PFSK-1 (cell line): ENCODE results near the gene SCN2B. TPM values are rescaled to one million over a fixed set of nuclear protein-coding genes. Genes with fewer than 3 reads are reported as not detected.

Experiments used
- FOXP2 ChIP-seq: optimal IDR thresholded peaks from 2 replicates; pipeline ENCODE3; 2011; ENCODE audit warnings: borderline replicate concordance, control low read depth, inconsistent platforms; ENCODE audit not compliant: insufficient read depth; ENCODE audit errors: extremely low read length, extremely low read depth
- POLR2AphosphoS5 ChIP-seq: IDR thresholded peaks from 2 replicates; pipeline ENCODE4 v1.6.1; 2012; ENCODE audit warnings: low read depth, mild to moderate bottlenecking, control low read depth, low read length, moderate library complexity
- REST ChIP-seq, 2 experiments: IDR thresholded peaks; 2 replicates each; pipeline versions ENCODE4 v1.6.1 to v1.8.0; 2011 to 2012; ENCODE audit warnings: low read depth in 2 of 2, low read length in 2 of 2, control low read depth in 1 of 2, inconsistent platforms in 1 of 2, mild to moderate bottlenecking in 1 of 2, moderate library complexity in 1 of 2; ENCODE audit not compliant: insufficient read depth in 1 of 2
- SIN3A ChIP-seq: IDR thresholded peaks from 2 replicates; pipeline ENCODE4 v1.6.1; 2012; ENCODE audit warnings: mild to moderate bottlenecking, low read length, moderate library complexity, borderline replicate concordance; ENCODE audit not compliant: insufficient read depth
- TAF1 ChIP-seq: IDR thresholded peaks from 2 replicates; pipeline ENCODE4 v1.6.1; 2012; ENCODE audit warnings: low read length, control low read depth, borderline replicate concordance; ENCODE audit not compliant: insufficient read depth
- polyA plus RNA-seq: library from polyadenylated mRNA; unstranded; fragments of >200 nt; gene quantifications from one replicate; pipeline ENCODE4 v1.2.1, GENCODE V29; 2012; ENCODE audit warnings: low read depth, missing spikeins; ENCODE audit not compliant: insufficient read length

The SCN2B gene
- not detected for polyA plus RNA-seq

GRCh38 chr11:118175993-118176777, at the start of gene SCN2B:
TSS of gene SCN2B (minus strand) at chr11:118176639. CDS start at chr11:118176431, 208 bp downstream.
- TF ChIP-seq REST (IDR thresholded peaks at IDR 0.05; ENCODE audit: insufficient read depth in 1 of 2, low read depth in 2 of 2, low read length in 2 of 2) (no peak), SIN3A (no peak), FOXP2 (no peak), POLR2AphosphoS5 (no peak), TAF1 (no peak)

GRCh38 chr11:118224511-118225188, 48.2 kb upstream of the SCN2B start, which contains the start of gene JAML:
TSS of gene JAML (minus strand) at chr11:118225011. CDS start at chr11:118214866, 10,145 bp downstream.
- TF ChIP-seq FOXP2, result no peak

- no peak for TF ChIP-seq TAF1
- TF ChIP-seq REST (IDR thresholded peaks at IDR 0.05; ENCODE audit: insufficient read depth in 1 of 2, low read depth in 2 of 2, low read length in 2 of 2), result no peak
- TF ChIP-seq FOXP2, result no peak
- TF ChIP-seq POLR2AphosphoS5, result no peak
- no peak for TF ChIP-seq SIN3A
Observed at GRCh38 chr11:118223992-118224391, 47.6 kb upstream of the SCN2B start.

- TF ChIP-seq REST (IDR thresholded peaks at IDR 0.05; ENCODE audit: insufficient read depth in 1 of 2, low read depth in 2 of 2, low read length in 2 of 2) (no peak), FOXP2 (no peak), POLR2AphosphoS5 (no peak), TAF1 (no peak), SIN3A (no peak)
Observed at GRCh38 chr11:118223570-118223969, 47.1 kb upstream of the SCN2B start.

GRCh38 chr11:118222437-118222836, 46.0 kb upstream of the SCN2B start:
- TF ChIP-seq FOXP2, result no peak
- no peak for TF ChIP-seq POLR2AphosphoS5

- no peak for TF ChIP-seq FOXP2
- TF ChIP-seq SIN3A, result no peak
- no peak for TF ChIP-seq REST (IDR thresholded peaks at IDR 0.05; ENCODE audit: insufficient read depth in 1 of 2, low read depth in 2 of 2, low read length in 2 of 2)
- no peak for TF ChIP-seq TAF1
- no peak for TF ChIP-seq POLR2AphosphoS5
Observed at GRCh38 chr11:118221419-118221818, 45.0 kb upstream of the SCN2B start.
